COR-L47 (cell line): ENCODE data around the gene NPTX2.

Source experiments
- DNase-seq: peaks from one replicate; lab custom pipeline; 2025; lab: John Stamatoyannopoulos, UW

NPTX2 gene

DNA sequence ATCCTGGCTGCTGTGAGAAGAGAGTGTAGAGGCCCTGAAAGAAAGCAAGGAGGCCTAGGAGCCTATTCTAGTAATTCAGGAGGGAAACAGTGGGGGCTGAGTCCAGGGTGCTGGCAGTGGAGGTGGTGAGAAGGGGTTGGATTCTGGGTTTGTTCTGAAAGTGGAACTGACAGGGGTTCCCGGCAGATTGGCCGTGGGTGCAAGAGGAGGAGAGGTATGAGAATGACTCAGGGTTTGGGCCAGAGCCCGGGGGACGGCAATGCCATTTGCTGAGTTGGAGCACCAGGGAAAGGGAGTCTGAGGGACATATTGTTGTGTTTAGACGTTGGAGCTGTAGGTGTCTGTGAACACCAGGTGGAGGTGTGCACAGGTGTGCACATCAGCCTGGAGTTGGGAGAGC lies 38.5 kb downstream of the NPTX2 start:
- DNase-seq = no peak

- DNase-seq = no peak
Measured at GRCh38 chr7:98656899-98657298, 39.8 kb downstream of the NPTX2 start.

DNA sequence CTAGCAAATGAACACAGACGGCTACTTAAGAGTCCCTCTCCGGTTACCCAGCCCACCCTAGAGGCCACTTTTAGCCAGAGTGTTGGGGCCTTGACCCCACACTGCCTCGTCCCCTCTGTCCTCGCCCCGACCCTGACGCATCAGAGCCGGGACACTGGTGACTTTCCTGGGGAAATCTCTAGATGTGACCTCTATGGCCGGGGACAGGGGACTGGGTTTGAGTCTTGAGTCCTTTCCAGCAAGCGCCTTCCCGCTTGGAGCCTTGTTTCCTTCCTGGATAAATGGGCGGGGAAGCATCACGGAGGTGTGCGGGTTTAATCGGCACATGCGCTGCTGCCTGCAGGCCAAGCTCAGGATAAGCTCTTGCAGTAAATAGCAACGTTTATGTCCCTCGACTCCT lies 40.7 kb downstream of the NPTX2 start:
- DNase-seq = no peak

DNA sequence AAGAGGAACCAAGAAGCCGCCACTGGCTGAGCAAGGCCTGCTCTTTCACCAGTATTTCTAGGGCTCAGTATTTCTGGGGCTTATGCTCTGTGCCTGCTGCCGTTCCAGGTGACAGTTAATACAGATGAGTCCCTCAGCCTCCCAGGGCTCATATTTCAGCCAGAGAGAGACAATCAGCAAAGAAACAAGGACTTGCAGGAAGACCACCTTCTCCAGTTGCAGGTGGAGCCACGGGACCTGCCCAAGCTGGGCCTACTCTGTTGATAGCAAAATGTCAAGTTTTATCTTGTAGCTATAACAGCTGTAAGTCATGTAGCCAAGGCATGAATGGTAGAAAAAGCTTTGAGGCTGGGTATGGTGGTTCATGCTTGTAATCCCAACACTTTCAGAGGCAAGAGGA lies 42.7 kb downstream of the NPTX2 start:
- DNase-seq = no peak

GRCh38 chr7:98661607-98662006 lies 44.5 kb downstream of the NPTX2 start:
- DNase-seq = no peak

GRCh38 chr7:98662289-98662688 lies 45.2 kb downstream of the NPTX2 start:
- no peak for DNase-seq

DNA sequence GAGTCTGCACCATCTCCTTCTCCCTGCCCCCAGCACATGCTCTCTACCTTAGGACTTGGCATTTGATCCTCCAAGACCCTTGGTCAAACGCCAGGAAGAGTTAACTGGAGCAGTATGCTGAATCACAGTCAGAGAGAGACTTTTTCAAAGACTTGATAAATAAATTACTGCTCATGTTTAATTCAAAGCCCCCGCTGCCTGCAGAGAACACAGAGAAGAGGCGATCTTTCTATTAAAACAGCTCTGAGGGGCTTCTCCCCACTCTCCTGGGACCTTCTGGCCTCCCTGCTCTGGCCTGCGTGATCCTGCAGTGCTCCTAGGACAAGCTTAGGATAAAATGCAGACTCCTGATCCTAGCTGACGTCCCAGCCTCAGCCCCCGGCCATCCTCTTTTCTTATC lies 47.8 kb downstream of the NPTX2 start:
- no peak for DNase-seq

DNA sequence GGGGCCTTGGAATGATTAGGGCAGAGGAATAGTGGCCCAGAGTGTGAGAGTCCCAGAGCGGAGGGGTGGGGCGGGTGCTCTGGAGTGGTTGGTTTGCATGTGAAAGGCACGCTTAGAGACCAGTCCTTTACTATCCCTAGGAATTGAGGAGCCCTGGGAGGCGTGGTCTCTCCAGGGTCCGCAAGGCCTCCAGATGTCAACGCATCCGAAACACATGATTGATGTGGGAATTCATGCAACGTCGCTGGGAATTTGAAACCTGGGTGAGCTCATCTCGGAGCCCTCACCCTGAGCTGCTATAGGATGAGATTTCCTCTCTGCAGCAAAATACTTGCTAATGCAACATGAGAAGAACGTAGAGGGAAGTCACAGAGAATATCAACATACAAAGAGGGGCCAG lies 51.2 kb downstream of the NPTX2 start:
- DNase-seq = no peak

DNA sequence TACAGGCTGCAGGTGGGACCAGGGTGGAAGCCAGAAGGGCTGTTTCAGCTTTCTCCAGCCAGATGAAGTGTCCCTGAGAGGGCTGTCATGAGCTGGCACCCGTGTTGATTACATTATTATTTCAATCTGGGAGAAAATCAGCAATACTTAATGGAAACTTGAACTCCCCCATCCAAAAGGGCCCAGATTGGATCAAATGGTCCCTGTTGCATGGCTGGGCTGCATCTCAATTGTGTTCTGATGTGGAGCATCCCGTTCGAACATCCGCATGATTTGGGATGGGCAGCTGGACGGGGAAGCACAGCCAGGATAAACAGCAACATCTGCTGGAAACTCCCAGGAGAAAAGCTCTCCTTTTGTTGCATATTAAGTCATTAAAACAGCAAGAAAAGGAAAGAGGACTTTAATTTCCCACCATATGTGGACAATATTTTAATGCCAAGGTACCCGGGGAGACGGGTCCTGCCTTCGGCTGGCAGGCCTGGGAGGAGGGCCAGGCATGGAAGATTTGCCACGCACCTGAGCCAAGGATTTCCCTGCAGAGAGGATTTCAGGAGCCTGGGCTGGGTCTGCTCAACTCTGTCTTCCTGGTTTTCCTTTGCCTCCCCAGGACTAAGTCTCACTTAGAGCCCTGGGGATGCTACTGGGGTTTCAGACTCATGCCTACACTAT lies 52.4 kb downstream of the NPTX2 start:
- DNase-seq = no peak

- DNase-seq = no peak
Measured at GRCh38 chr7:98670186-98670585, 53.1 kb downstream of the NPTX2 start.

DNA sequence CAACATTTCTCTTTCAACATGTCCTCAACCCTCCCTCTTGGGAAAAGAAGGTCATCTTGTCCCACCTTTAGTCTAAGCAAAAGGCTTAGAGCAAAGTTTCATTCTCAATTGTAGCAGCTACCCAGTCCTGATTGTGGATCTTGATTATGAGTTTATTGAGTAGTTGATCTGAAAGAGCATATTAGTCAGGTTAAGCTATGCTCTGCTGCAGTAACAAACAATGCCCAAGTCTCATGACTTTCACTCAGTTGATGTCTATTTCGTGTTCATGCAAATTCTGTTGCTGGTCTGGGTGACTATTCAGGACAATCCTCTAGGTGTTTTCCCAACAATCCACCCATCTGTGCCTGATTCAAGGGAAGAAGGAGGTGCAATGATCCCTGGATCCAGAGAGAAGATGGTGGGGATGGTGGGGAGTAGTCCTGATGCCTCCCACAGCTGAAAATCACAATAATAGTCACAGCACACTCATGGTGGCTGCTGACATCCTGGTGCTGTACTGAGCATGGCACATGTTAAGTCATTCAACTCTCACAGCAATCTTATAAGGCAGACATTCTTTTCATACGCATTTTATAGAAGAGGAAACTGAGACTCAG lies 54.7 kb downstream of the NPTX2 start:
- DNase-seq = no peak

- no peak for DNase-seq
Measured at GRCh38 chr7:98674461-98674860, 57.4 kb downstream of the NPTX2 start.

GRCh38 chr7:98674881-98675280 lies 57.8 kb downstream of the NPTX2 start:
- DNase-seq = no peak

DNA sequence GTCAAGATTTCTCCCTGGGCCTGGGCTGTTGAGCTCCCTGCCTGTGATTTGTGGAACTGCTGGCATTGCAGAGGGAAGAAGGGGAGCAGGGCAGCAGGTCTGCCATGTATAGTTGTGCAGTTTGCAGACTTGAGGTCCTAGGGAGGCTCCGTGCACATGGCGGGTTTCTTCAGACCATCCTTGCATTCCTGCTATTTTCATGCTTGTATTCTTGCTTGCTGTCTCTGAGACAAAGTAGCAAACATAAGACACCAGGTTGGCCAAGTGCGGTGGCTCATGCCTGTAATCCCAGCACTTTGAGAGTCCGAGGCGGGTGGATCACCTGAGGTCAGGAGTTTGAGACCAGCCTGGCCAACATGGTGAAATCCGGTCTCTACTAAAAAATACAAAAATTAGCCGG lies 61.1 kb downstream of the NPTX2 start:
- no peak for DNase-seq
